Stimulated activated CD4-positive, alpha-beta T cell treated with anti-CD3 and anti-CD28 coated beads, Interleukin-1b, Interleukin-23, amount 100 ng/mL, for 24 hours (primary cell): ENCODE measurements around the gene TBCK.
"Not testable (repeated sequence)": the region's sequence is repeated elsewhere in the genome, so short reads cannot be mapped to it uniquely, and the experiment has no call there.

Source experiments
- DNase-seq, 4 experiments: peaks; one replicate each; pipeline ENCODE4 v3.0.0-alpha.2; 2020; ENCODE audit warnings: low read depth in 4 of 4, low spot score in 1 of 4

TBCK gene

GRCh38 chr4:106238820-106239420, 77.1 kb downstream of the TBCK start:
- no peak for DNase-seq

DNA sequence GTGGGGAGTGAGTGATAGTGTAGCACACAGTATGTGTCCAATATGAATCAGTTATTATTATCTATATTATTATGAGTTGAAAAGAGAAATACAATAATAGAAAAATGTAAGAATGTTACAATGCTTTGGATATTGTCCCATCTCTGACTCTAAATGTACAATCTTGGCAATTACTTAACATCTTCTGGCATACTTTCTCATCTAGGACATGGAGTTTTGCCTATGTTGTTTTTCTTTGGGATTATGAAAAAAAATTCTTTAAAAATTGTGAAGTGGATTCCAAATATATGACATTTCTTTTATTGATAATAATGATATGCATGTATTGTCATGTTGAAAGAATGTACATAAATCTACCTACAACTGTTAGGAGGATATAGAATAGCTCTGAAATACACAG, 84.1 kb downstream of the TBCK start:
- no peak for DNase-seq

GRCh38 chr4:106222548-106222947, 93.5 kb downstream of the TBCK start:
- no peak for DNase-seq

GRCh38 chr4:106213291-106213690, 102.7 kb downstream of the TBCK start:
- not testable (repeated sequence) for DNase-seq

- no peak for DNase-seq
Observed at GRCh38 chr4:106210021-106210420, 106.0 kb downstream of the TBCK start.

DNA sequence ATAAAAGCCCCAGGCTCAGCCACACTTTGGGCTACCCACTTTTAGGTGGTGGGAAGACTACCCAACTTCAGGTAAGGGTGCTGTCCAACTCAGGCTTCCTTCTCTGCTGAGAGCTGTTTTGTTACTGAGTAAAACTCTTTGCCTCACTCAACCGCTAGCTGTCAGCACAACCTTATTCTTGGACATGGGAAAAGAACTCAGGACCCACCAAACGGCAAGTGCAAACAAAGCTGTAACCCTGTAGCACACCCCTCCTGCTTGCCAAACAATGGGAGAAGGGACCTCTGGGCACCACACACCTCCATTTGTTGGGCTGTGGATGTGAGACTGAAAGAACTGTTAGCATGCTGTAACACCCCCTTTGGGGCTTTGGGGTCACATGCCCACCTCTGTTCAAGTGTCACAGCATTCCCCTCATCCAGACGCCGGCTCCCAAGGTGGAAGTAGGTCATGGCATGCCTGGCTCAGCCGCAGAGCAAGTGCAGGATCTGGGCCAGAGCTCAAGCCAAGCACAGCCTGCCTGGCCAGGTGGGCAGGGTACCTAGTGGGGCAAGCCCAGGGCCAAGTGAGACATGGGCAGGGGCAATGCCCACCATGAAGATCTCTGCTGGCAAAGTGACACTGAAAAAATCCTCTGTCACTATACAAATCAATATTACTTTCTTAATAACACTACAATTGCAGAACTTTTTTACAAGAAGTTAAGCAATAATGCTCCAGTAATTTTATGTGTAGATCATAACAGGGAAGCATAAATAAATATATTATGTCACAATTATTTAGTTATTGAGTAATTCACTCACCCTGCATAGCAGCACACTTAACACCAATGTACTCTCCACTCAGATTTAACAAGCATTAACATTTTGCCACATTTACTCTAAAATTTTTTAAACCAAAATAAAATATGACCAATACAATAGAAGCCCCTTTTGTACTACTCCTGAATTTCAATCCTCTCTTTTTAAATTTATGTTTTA, 107.2 kb downstream of the TBCK start:
- no peak for DNase-seq

GRCh38 chr4:106201373-106201772, 114.6 kb downstream of the TBCK start:
- DNase-seq, result no peak

GRCh38 chr4:106195435-106195950, 120.5 kb downstream of the TBCK start:
- DNase-seq, result no peak

GRCh38 chr4:106194801-106195200, 121.2 kb downstream of the TBCK start:
- no peak for DNase-seq

DNA sequence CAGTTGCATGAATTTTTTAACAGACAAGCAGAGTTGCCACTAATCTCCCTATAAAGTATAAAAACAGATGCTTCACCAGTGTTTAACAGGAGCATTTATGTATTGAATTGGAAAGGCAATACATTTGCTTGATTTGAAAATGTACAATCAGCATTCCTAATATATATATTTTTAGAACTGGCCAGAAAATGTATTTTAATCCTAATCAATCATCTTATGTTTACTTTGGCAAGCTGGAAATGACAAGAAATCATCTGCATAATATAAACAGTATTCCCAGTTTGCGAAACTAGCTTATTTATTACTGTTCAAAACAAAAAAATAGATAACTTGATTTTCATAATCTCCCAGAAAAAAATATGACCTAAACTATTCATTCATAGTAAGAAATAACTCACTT, 123.9 kb downstream of the TBCK start:
- DNase-seq, result no peak

GRCh38 chr4:106186201-106186600, 129.8 kb downstream of the TBCK start:
- DNase-seq, result no peak

- no peak for DNase-seq
Observed at GRCh38 chr4:106183551-106183950, 132.5 kb downstream of the TBCK start.

- no peak for DNase-seq
Observed at GRCh38 chr4:106172861-106173260, 143.1 kb downstream of the TBCK start.

DNA sequence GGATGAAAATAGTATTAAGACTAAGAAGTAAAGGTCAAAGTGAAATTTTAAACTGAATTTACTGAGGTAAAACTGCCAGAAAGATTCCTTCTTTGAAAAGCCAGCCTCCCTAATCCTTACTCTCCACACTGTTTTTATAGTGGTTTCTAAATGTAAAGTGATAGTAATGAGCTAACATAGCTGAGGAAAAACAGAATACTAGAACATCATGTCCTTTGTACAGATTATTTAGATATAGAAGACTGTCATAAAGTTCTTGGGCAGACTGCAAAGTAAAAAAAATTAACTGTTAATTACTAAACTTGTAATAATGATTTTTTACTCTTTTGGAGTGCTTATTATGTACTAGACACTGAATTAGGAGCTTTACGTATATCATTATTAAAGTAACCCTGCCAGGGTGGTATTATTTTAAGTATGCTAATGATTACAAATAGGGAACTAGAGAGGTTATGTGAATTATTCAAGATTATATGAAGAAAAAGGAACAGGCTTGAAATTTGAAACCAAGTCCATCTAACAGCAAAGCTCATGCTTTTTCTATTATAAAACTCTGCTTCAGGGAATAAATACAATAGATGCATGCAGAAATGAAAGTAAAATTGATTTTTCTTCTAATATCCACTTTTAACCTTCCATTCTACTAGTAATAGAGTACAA, 150.5 kb downstream of the TBCK start:
- DNase-seq, result no peak

GRCh38 chr4:106162278-106162677, 153.7 kb downstream of the TBCK start:
- no peak for DNase-seq

DNA sequence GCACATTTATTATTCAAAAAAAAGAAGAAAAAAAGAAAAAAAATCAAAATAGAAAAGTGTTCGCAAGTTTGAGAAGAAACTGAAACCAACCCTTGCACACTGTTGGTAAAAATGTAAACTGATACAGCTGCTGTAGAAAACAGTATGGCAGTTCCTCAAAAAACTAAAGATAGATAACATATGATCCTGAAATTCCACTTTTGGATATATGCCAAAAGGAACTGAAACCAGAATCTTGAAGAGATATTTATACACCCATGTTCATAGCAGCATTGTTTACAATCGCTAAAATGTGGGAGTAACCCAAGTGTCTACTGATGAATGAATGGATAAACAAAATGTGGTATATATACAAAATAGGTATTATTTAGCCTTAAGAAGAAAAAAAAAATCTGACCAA, 155.4 kb downstream of the TBCK start:
- no peak for DNase-seq

GRCh38 chr4:106149911-106150310, 166.1 kb downstream of the TBCK start:
- no peak for DNase-seq

DNA sequence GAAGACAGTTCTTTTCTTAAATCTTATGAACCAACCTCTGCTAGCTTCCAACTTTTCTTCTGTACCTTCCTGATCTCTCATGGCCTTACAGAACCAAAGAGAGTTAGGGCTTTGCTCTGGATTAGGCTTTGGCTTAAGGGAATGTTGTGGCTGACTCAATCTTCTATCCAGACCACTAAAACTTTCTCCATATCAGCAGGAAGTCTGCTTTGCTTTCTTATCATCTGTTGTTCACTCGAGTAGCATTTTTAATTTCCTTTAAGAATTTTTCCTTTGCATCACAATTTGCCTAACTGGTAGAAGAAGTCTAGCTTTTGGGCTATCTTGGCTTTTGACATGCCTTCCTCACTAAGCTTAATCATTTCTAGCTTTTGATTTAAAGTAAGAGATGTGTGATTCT, 167.0 kb downstream of the TBCK start:
- DNase-seq, result no peak

DNA sequence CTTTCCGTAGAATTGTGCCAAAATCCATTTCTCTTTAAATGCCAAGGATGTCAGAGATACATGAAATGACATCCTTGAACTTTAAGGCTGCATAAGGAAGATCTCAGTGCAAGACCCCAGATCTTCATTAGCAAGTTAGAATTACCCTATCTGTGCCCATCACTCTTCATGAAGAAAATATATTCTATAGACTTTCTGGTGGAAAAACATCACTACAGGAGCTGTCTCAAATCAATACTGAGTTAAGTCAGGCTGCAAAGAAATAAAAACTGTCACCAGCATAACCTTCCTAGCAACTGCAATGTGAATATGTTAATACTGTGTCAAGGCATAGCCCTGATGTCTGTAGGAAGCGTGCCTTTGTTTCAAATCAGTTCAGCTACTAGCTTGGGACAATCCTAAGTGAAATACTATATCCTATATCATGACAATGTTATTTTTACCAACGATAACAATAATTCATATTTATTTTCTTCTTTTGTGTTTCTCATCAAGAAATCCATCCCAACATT, 173.3 kb downstream of the TBCK start:
- no peak for DNase-seq

DNA sequence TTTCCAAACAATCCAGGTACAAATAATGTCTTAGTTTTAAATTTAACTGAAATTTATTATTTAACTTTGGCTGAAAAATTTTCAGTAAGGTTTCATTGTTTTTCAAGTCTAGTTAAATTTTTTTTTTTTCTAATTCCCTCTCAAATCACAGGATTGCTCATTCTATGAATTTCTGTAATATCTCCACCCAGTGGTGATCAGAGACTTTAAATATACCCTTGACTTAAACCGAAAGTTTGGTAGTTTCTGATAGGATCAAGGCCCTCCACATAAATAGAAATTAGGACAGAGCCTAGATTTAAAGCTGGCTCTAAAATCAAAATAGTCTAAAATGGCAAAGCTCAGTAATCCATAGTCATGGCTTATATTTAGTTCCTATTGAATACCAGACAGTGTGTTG, 175.4 kb downstream of the TBCK start:
- no peak for DNase-seq

- DNase-seq, result no peak
Observed at GRCh38 chr4:106136777-106137331, 179.2 kb downstream of the TBCK start.
